Ishikawa (cell line): ENCODE measurements around the gene TMEM108.

Experiments
- CEBPB ChIP-seq: IDR thresholded peaks from 2 replicates; pipeline ENCODE4 v1.6.1; 2012
- CREB1 ChIP-seq: IDR thresholded peaks from 2 replicates; pipeline ENCODE4 v1.6.1; 2012; ENCODE audit warnings: low read depth
- EGR1 ChIP-seq: IDR thresholded peaks from 2 replicates; pipeline ENCODE4 v1.6.1; 2012
- EP300 ChIP-seq: IDR thresholded peaks from 2 replicates; pipeline ENCODE4 v1.6.1; 2012; ENCODE audit warnings: borderline replicate concordance
- FOXM1 ChIP-seq: IDR thresholded peaks from 2 replicates; pipeline ENCODE4 v1.6.1; 2012; ENCODE audit warnings: low read depth, borderline replicate concordance
- MAX ChIP-seq: IDR thresholded peaks from 2 replicates; pipeline ENCODE4 v1.6.1; 2012
- NFIC ChIP-seq: IDR thresholded peaks from 2 replicates; pipeline ENCODE4 v1.6.1; 2012
- RAD21 ChIP-seq: IDR thresholded peaks from 2 replicates; pipeline ENCODE4 v1.6.1; 2012; ENCODE audit warnings: low read depth
- REST ChIP-seq: IDR thresholded peaks from 2 replicates; pipeline ENCODE4 v1.6.1; 2012; ENCODE audit warnings: low read depth, mild to moderate bottlenecking
- TAF1 ChIP-seq: IDR thresholded peaks from 2 replicates; pipeline ENCODE4 v1.6.1; 2012; ENCODE audit warnings: low read depth, mild to moderate bottlenecking
- TCF12 ChIP-seq: IDR thresholded peaks from 2 replicates; pipeline ENCODE4 v1.6.1; 2012; ENCODE audit warnings: low read depth
- TEAD4 ChIP-seq: IDR thresholded peaks from 2 replicates; pipeline ENCODE4 v1.6.1; 2012
- USF1 ChIP-seq: IDR thresholded peaks from 2 replicates; pipeline ENCODE4 v1.6.1; 2012
- YY1 ChIP-seq: IDR thresholded peaks from 2 replicates; pipeline ENCODE4 v1.6.1; 2012; ENCODE audit warnings: low read depth
- ZBTB7A ChIP-seq: IDR thresholded peaks from 2 replicates; pipeline ENCODE4 v1.6.1; 2012; ENCODE audit warnings: low read depth

Gene TMEM108

GRCh38 chr3:133367403-133367802 lies 329.2 kb downstream of the TMEM108 start:
- TF ChIP-seq TAF1 = no peak
- no peak for TF ChIP-seq YY1
- TF ChIP-seq FOXM1 = no peak
- TF ChIP-seq NFIC = no peak
- no peak for TF ChIP-seq EGR1
- no peak for TF ChIP-seq TEAD4
- no peak for TF ChIP-seq ZBTB7A
- no peak for TF ChIP-seq REST

- no peak for TF ChIP-seq ZBTB7A
- no peak for TF ChIP-seq TEAD4
- no peak for TF ChIP-seq CEBPB
- TF ChIP-seq EP300 = no peak
- no peak for TF ChIP-seq FOXM1
These were observed 329.8 kb downstream of the TMEM108 start for GRCh38 chr3:133367956-133368355.

DNA sequence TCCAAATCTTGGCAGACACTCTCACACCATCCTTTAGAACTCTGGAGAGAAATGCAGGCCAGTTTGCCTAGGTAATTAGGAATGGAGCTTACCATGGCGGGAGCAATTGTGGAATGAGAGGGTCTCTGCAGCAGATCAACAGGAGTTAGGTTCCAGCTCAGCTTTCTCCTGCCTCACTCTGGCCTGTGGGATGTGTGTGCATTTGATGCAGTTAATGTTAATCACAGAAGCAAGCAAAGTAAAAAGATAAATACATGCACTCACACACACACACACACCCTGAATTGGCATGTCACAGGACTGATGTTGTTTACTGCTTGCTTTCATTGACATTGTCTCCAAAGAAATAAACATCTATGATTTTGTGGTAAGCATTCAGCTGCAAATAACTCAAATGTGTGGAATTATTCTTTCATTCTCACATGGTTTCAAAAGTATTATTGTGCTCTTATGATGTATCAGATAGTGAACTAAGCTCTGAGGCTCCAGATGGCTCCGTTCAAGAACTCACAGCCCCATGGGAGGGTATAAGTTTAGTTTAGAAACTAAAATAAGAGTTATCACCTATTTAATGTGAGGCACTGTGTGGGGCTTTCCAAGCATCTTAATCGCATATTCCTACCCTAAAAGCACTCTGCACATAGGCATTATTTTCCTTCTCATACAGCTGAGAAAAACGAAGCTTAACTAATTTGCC lies 330.3 kb downstream of the TMEM108 start:
- no peak for TF ChIP-seq EP300
- TF ChIP-seq YY1 = no peak
- no peak for TF ChIP-seq FOXM1
- TF ChIP-seq CREB1 = no peak

- no peak for TF ChIP-seq NFIC
- no peak for TF ChIP-seq ZBTB7A
- no peak for TF ChIP-seq TCF12
- no peak for TF ChIP-seq EP300
- TF ChIP-seq YY1 = no peak
- no peak for TF ChIP-seq EGR1
These were observed 330.9 kb downstream of the TMEM108 start for GRCh38 chr3:133369068-133369440.

DNA sequence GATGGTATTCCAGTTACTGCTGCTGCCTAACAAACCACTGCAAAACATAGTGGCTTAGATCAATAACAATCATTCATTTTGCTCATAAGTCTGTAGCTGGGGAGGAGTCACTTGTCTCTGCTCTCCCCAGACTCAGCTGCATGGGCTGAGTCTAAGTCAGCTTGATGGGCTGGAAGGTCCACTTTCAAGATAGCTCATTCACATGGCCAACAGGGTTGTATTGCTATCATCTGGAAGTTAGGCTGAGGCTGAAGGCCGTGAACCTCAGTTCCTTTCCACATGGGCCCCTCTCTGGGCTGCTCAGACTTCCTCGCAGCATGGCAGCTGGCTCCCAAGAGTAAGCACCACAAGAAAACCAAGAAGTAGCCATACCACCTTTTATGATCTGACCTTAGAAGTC lies 333.0 kb downstream of the TMEM108 start:
- TF ChIP-seq EGR1 (no peak), ZBTB7A (no peak), CREB1 (no peak), RAD21 (no peak), CEBPB (no peak)

- no peak for TF ChIP-seq CEBPB
- TF ChIP-seq EP300 = no peak
- no peak for TF ChIP-seq ZBTB7A
- TF ChIP-seq YY1 = no peak
- TF ChIP-seq REST = no peak
These were observed 333.5 kb downstream of the TMEM108 start for GRCh38 chr3:133371676-133372075.

- no peak for TF ChIP-seq REST
- no peak for TF ChIP-seq TEAD4
- TF ChIP-seq CREB1 = no peak
- no peak for TF ChIP-seq USF1
- no peak for TF ChIP-seq MAX
- TF ChIP-seq CEBPB = no peak
- TF ChIP-seq EP300 = no peak
- no peak for TF ChIP-seq TCF12
- no peak for TF ChIP-seq NFIC
- TF ChIP-seq FOXM1 = no peak
- TF ChIP-seq ZBTB7A = no peak
These were observed 336.7 kb downstream of the TMEM108 start for GRCh38 chr3:133374708-133375402.
